Fibroblast of lung (primary cell): ENCODE data around the gene DNAH14. TPM values are rescaled to one million over a fixed set of nuclear protein-coding genes. Genes with fewer than 3 reads are reported as not detected.
A peak's percentile ranks its signal among the peaks of the same experiment; 100 is the strongest.

Experiments
- DNase-seq, 2 donors: peaks; one replicate each; pipeline versions ENCODE4 v3.0.0 to v3.0.0-alpha.2; 2010; ENCODE audit warnings: low read depth in 2 of 2
- H2AFZ ChIP-seq: 2 replicates; pipeline ENCODE4 v1.5.1; 2012; ENCODE audit warnings: low read length, control low read depth, inconsistent platforms
- H3K27ac ChIP-seq: 2 replicates; pipeline ENCODE4 v1.5.1; 2011; ENCODE audit warnings: low read length, control low read depth; ENCODE audit not compliant: insufficient read depth
- H3K27me3 ChIP-seq: 2 replicates; pipeline ENCODE4 v1.5.1; 2011; ENCODE audit warnings: mild to moderate bottlenecking, low read length; ENCODE audit not compliant: control insufficient read depth, insufficient read depth
- H3K36me3 ChIP-seq: 2 replicates; pipeline ENCODE4 v1.5.1; 2011; ENCODE audit warnings: low read length; ENCODE audit not compliant: control insufficient read depth, insufficient read depth
- H3K4me1 ChIP-seq: 2 replicates; pipeline ENCODE4 v1.5.1; 2011; ENCODE audit warnings: low read length; ENCODE audit not compliant: control insufficient read depth, insufficient read depth; ENCODE audit errors: extremely low read depth
- H3K4me2 ChIP-seq: 2 replicates; pipeline ENCODE4 v1.5.1; 2011; ENCODE audit warnings: low read length, control low read depth; ENCODE audit not compliant: insufficient read depth; ENCODE audit errors: extremely low read depth
- H3K4me3 ChIP-seq, 4 experiments: fragments of 200-600 bp in 1 of 4; sonication (generic) in 1 of 4; replicated peaks in 1 of 4; 2 replicates each; pipeline ENCODE4 v1.5.1; 2011 to 2016; ENCODE audit warnings: low read length in 4 of 4, low read depth in 3 of 4, mild to moderate bottlenecking in 3 of 4, control low read depth in 2 of 4, inconsistent platforms in 1 of 4, mixed read lengths in 1 of 4; ENCODE audit not compliant: insufficient read depth in 1 of 4; ENCODE audit errors: control extremely low read depth in 1 of 4
- H3K79me2 ChIP-seq: 2 replicates; pipeline ENCODE4 v1.5.1; 2012; ENCODE audit warnings: mild to moderate bottlenecking, low read length, inconsistent platforms; ENCODE audit not compliant: control insufficient read depth, insufficient read depth
- H3K9ac ChIP-seq: 2 replicates; pipeline ENCODE4 v1.5.1; 2011; ENCODE audit warnings: mild to moderate bottlenecking, low read length, control low read depth; ENCODE audit not compliant: insufficient read depth
- H3K9me3 ChIP-seq: 2 replicates; pipeline ENCODE4 v1.5.1; 2012; ENCODE audit warnings: low read depth, low read length; ENCODE audit not compliant: control insufficient read depth, insufficient read depth
- H4K20me1 ChIP-seq: 2 replicates; pipeline ENCODE4 v1.5.1; 2011; ENCODE audit warnings: low read length; ENCODE audit not compliant: control insufficient read depth, insufficient read depth; ENCODE audit errors: extremely low read depth
- EZH2 ChIP-seq: IDR thresholded peaks from 2 replicates; pipeline ENCODE4 v1.5.1; 2012; ENCODE audit warnings: low read length, control low read depth, mild to moderate bottlenecking; ENCODE audit errors: missing control alignments
- polyA plus RNA-seq, 2 donors: library from polyadenylated mRNA; depleted of rRNA in 1 of 2; stranded (reverse) in 1 of 2; unstranded in 1 of 2; fragments of >200 nt; gene quantifications; 2 replicates each; pipeline ENCODE4 v1.2.1, GENCODE V29; 2011 to 2012; ENCODE audit warnings: missing spikeins in 1 of 2
- total RNA-seq: library from RNA; depleted of rRNA; stranded (reverse); fragments of >200 nt; gene quantifications from 2 replicates; pipeline ENCODE4 v1.2.1, GENCODE V29; 2014
- TF ChIP-seq, protein P1 (sequence below), 2 donors: IDR thresholded peaks in 1 of 2; conservative IDR thresholded peaks in 1 of 2; 1 replicate in 1 of 2; 2 replicates in 1 of 2; pipeline ENCODE4 v1.5.1; 2011 to 2012; ENCODE audit warnings: low read length in 2 of 2, control low read depth in 1 of 2, inconsistent platforms in 1 of 2, low read depth in 1 of 2, mild to moderate bottlenecking in 1 of 2

Gene DNAH14
- total and polyA plus RNA-seq, 2 donors (not counting 1 experiment from before 2014, with no cell fraction given): 5.4 to 19.7 TPM

DNA sequence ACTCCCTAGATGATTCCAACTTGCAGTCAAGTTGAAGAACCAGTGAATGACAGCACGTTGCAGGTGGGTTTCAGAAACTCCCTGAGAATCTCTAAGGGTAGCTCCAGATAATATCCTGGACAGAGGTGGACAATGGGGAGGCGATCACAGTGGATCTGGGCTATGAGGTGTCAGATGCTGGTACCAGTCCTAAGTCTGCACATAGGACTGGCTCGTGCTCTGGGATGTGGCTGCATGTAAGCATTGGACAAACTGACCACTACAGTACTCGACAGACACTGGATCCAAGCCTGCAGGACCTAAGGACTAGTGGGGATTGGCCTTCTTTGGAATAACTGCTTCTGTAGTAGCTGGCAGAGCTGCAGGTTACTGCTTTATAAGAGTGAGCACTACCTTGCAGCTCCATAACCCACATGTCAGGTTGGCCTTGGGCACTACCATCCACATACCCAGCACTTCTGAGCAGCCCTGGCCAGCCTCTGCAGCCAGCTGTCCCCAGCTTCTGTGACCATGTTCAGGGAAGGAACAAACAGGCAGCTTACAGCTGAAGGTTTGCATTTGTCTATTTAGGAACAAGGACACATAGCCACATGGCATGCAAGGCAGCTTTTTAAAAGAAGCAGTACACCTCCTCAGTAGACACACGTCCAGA, 33.2 kb upstream of the DNAH14 start:
- H3K79me2 ChIP-seq: no peaks in the 10 kb centered on the region
- no peak for DNase-seq
- no peaks in the 10 kb centered on the region for H3K36me3 ChIP-seq
- no peaks in the 10 kb centered on the region for H3K9me3 ChIP-seq
- no peaks in the 10 kb centered on the region for H3K27me3 ChIP-seq
- H3K4me1 ChIP-seq: no peaks in the 10 kb centered on the region
- H3K27ac ChIP-seq: no peak overlapping the region
- H4K20me1 ChIP-seq: no peaks in the 10 kb centered on the region
- H3K4me2 ChIP-seq: no peak overlapping the region
- no peak overlapping the region for H2AFZ ChIP-seq
- no peak for TF ChIP-seq EZH2
- TF ChIP-seq, protein P1, sequence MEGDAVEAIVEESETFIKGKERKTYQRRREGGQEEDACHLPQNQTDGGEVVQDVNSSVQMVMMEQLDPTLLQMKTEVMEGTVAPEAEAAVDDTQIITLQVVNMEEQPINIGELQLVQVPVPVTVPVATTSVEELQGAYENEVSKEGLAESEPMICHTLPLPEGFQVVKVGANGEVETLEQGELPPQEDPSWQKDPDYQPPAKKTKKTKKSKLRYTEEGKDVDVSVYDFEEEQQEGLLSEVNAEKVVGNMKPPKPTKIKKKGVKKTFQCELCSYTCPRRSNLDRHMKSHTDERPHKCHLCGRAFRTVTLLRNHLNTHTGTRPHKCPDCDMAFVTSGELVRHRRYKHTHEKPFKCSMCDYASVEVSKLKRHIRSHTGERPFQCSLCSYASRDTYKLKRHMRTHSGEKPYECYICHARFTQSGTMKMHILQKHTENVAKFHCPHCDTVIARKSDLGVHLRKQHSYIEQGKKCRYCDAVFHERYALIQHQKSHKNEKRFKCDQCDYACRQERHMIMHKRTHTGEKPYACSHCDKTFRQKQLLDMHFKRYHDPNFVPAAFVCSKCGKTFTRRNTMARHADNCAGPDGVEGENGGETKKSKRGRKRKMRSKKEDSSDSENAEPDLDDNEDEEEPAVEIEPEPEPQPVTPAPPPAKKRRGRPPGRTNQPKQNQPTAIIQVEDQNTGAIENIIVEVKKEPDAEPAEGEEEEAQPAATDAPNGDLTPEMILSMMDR (conservative IDR thresholded peaks at IDR 0.05 in 1 of 2, IDR thresholded peaks at IDR 0.05 in 1 of 2; ENCODE audit: low read depth in 1 of 2, low read length in 2 of 2): no peak
- H3K9ac ChIP-seq: no peak overlapping the region
- no peak overlapping the region for H3K4me3 ChIP-seq

DNA sequence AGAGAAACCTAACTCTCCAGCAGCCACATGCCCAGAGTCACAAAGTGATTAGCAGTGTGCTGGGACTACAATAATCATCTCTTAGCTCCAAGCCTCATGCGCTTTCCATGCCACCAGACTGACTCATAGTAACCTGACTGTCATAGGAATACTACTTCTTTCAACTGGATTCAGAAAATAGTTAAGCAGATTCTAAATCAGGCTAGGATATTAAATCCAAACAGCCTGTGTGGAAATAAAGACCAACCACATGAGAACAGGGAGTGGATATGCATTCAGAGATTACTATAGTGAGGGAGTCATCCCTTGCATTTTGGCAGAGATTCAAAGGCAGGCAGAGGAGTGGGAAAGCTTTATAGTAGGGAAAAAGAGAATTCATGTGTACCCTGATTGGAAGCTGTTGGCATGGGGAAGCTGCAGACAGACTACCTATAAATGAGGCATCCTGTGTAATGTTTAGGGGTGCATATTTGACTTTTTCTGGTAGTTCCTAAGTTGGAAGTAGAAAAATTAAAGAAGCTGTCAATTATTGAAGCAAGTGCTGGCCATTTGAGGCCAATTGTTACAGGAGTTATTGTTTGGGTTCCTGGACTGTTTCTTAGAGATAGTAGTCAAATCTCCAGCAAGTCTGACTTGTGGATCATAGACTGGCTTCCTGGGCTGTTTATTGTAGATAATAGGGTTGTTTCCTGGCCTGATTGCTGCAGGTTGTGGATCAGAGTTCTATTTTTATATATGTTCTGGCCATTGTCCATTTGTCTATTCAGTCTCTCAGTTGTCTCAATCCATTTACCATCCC, 31.7 kb upstream of the DNAH14 start:
- peak in 1 of 2 donors; percentile 24 for DNase-seq
- no peaks in the 10 kb centered on the region for H3K36me3 ChIP-seq
- no peak overlapping the region for H3K4me2 ChIP-seq
- no peak overlapping the region for H2AFZ ChIP-seq
- no peak overlapping the region for H3K4me3 ChIP-seq
- no peaks in the 10 kb centered on the region for H3K9me3 ChIP-seq
- no peaks in the 10 kb centered on the region for H3K27me3 ChIP-seq
- no peaks in the 10 kb centered on the region for H4K20me1 ChIP-seq
- TF ChIP-seq, protein P1 (conservative IDR thresholded peaks at IDR 0.05 in 1 of 2, IDR thresholded peaks at IDR 0.05 in 1 of 2; ENCODE audit: low read depth in 1 of 2, low read length in 2 of 2): no peak
- no peak for TF ChIP-seq EZH2
- H3K27ac ChIP-seq: no peak overlapping the region
- no peaks in the 10 kb centered on the region for H3K79me2 ChIP-seq
- no peak overlapping the region for H3K9ac ChIP-seq
- no peaks in the 10 kb centered on the region for H3K4me1 ChIP-seq

DNA sequence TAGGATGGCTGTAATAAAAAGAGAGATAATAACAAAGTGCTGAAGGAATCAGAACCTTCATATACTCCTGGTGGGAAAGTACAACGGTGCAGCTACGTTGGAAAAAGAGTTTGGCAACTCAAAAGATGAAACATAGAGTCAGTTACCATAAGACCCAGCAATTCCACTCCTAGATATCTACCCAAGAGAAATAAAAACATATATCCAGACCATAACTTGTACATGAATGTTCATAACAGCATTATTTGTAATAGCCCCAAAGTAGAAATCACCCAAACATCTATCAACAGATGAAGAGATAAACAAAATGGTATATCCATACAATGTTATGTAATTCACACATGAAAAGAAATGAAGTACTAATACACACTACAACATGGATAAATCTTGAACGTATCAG, 30.5 kb upstream of the DNAH14 start:
- DNase-seq: no peak

More for the DNA sequence above, 30.5 kb upstream of the DNAH14 start:
- Histone ChIP-seq H3K27me3 (no peaks in the 10 kb centered on the region), H2AFZ (no peak overlapping the region), H3K4me2 (no peak overlapping the region), H3K79me2 (no peaks in the 10 kb centered on the region), H3K9me3 (no peaks in the 10 kb centered on the region), H3K27ac (no peak overlapping the region), H4K20me1 (no peaks in the 10 kb centered on the region), H3K4me1 (no peaks in the 10 kb centered on the region), H3K9ac (no peak overlapping the region), H3K36me3 (no peaks in the 10 kb centered on the region), H3K4me3 (no peak overlapping the region)
- TF ChIP-seq, protein P1 (conservative IDR thresholded peaks at IDR 0.05 in 1 of 2, IDR thresholded peaks at IDR 0.05 in 1 of 2; ENCODE audit: low read depth in 1 of 2, low read length in 2 of 2): no peak
- no peak for TF ChIP-seq EZH2
